Hepatocyte (in vitro differentiated cells): ENCODE data around the gene ASB3.

Experiments
- EZH2 ChIP-seq: fragments of 200-600 bp; sonication (generic); IDR thresholded peaks from 2 replicates; pipeline ENCODE4 v1.6.1; 2016; ENCODE audit warnings: antibody characterized with exemption, mild to moderate bottlenecking, borderline replicate concordance
- TF ChIP-seq, protein P1 (sequence below): fragments of 200-600 bp; sonication (generic); IDR thresholded peaks from 2 replicates; pipeline ENCODE4 v1.5.1; 2016; ENCODE audit warnings: antibody characterized with exemption, mild to moderate bottlenecking; ENCODE audit not compliant: poor library complexity

DNA sequence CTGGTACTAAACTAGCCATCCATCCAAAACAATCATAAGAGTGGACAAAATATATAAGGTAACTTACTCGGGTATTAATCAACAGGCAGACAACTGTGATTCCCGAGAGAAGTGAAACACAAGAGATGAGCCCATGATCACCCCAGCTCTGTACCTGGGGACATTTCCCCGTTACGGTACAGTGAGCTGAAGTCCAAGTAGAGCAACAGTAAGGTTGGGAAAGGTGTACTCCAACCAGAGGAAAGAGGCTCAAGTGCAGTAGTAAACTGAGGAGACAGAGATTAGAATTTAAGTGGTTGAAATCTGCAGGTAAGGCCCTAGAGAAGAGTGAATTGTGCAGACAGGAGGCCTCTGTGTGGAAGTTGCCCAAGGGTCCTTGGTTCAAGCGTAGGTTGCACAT lies 49.7 kb downstream of the ASB3 start:
- TF ChIP-seq, protein P1, sequence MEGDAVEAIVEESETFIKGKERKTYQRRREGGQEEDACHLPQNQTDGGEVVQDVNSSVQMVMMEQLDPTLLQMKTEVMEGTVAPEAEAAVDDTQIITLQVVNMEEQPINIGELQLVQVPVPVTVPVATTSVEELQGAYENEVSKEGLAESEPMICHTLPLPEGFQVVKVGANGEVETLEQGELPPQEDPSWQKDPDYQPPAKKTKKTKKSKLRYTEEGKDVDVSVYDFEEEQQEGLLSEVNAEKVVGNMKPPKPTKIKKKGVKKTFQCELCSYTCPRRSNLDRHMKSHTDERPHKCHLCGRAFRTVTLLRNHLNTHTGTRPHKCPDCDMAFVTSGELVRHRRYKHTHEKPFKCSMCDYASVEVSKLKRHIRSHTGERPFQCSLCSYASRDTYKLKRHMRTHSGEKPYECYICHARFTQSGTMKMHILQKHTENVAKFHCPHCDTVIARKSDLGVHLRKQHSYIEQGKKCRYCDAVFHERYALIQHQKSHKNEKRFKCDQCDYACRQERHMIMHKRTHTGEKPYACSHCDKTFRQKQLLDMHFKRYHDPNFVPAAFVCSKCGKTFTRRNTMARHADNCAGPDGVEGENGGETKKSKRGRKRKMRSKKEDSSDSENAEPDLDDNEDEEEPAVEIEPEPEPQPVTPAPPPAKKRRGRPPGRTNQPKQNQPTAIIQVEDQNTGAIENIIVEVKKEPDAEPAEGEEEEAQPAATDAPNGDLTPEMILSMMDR: no peak
- no peak for TF ChIP-seq EZH2
